A673 (cell line): ENCODE data around the gene RPL36. TPM values are rescaled to one million over a fixed set of nuclear protein-coding genes. Genes with fewer than 3 reads are reported as not detected.

ENCODE experiments used
- BruUV-seq: library from RNA; stranded (reverse); fragments of 400-500 nt; replicated peaks from 2 replicates; lab custom pipeline; 2021; lab: Mats Ljungman, UMichigan
- CTCF ChIA-PET: fragments of 300-600 bp; sonication (Branson Sonifier 250); formaldehyde crosslinking; loops from one replicate; lab custom pipeline; 2022; ENCODE audit warnings: antibody characterized with exemption; lab: Charles Lee
- POLR2A ChIA-PET: fragments of 300-600 bp; sonication (Branson Sonifier 250); formaldehyde crosslinking; loops from one replicate; lab custom pipeline; 2022; ENCODE audit warnings: antibody characterized with exemption; ENCODE audit not compliant: low non-redundant PET; lab: Charles Lee
- DNase-seq: peaks from one replicate; pipeline ENCODE4 v3.0.0-alpha.2; 2015; ENCODE audit warnings: low spot score
- H3K27ac ChIP-seq: fragments of 200-600 bp; sonication (generic); 2 replicates; pipeline ENCODE4 v1.5.1; 2016; ENCODE audit warnings: mixed run types, low read depth, mild to moderate bottlenecking, mixed read lengths, antibody characterized with exemption, low read length; ENCODE audit not compliant: poor library complexity, severe bottlenecking
- H3K27me3 ChIP-seq: fragments of 200-600 bp; sonication (generic); replicated peaks from 2 replicates; pipeline ENCODE4 v1.6.1; 2017; ENCODE audit warnings: mixed run types, low read depth, mild to moderate bottlenecking, mixed read lengths, antibody characterized with exemption, low read length; ENCODE audit not compliant: insufficient read depth, poor library complexity
- H3K36me3 ChIP-seq: fragments of 200-600 bp; sonication (generic); 2 replicates; pipeline ENCODE4 v1.6.1; 2016; ENCODE audit warnings: mixed run types, mild to moderate bottlenecking, mixed read lengths, antibody characterized with exemption, low read length; ENCODE audit not compliant: insufficient read depth, poor library complexity, severe bottlenecking
- H3K4me1 ChIP-seq: fragments of 200-600 bp; sonication (generic); 2 replicates; pipeline ENCODE4 v1.6.1; 2017; ENCODE audit warnings: mixed run types, mild to moderate bottlenecking, mixed read lengths, antibody characterized with exemption, low read length; ENCODE audit not compliant: insufficient read depth, poor library complexity, severe bottlenecking
- H3K4me3 ChIP-seq: fragments of 200-600 bp; sonication (generic); 2 replicates; pipeline ENCODE4 v1.5.1; 2016; ENCODE audit warnings: low read depth, mixed run types, mild to moderate bottlenecking, mixed read lengths, low read length; ENCODE audit not compliant: poor library complexity, severe bottlenecking
- H3K9me3 ChIP-seq: fragments of 200-600 bp; sonication (generic); 2 replicates; pipeline ENCODE4 v1.6.1; 2016; ENCODE audit warnings: mixed run types, low read depth, mild to moderate bottlenecking, mixed read lengths, antibody characterized with exemption, low read length; ENCODE audit not compliant: poor library complexity, severe bottlenecking
- CTCF ChIP-seq: fragments of 300-800, 200-600 bp; sonication (generic); conservative IDR thresholded peaks from 2 replicates; pipeline ENCODE4 v1.5.1; 2017; ENCODE audit warnings: low read depth, mild to moderate bottlenecking, antibody characterized with exemption, low read length, moderate library complexity, mixed read lengths
- EZH2 ChIP-seq: fragments of 200-600 bp; sonication (generic); IDR thresholded peaks from 2 replicates; pipeline ENCODE4 v1.6.1; 2017; ENCODE audit warnings: borderline replicate concordance, low read depth, mild to moderate bottlenecking, mixed read lengths, antibody characterized with exemption, low read length; ENCODE audit not compliant: poor library complexity, severe bottlenecking
- intact Hi-C: fragments of 100-400 bp; cut with micrococcal nuclease; formaldehyde crosslinking; loops from one replicate; pipeline ENCODE4 v1.10.0; 2022; ENCODE audit not compliant: unreplicated experiment
- total RNA-seq: library from RNA; stranded (reverse); gene quantifications from 2 replicates; pipeline ENCODE4 v1.2.3, GENCODE V29; 2021

RPL36 gene
- total RNA-seq, 1 experiment from 2014 or later, result 992 TPM

DNA sequence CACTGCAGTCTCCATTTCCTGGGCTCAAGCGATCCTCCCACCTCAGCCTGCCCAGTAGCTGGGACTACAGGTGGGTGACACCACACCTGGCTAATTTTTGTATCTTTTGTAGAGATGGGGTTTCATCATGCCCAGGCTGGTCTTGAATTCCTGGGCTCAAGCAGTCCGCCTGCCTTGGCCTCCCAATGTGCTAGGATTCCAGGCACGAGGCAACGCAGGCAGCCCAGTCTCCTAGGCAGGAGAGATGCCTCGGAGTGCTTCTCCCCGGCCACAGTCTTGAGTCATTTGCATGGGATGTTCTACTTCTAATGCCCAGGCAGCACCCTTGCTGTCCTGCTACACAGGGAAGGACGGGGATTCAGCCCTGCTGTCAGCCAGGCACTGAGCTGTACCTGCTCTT lies 18.5 kb upstream of the RPL36 start:
- BruUV-seq, result no TSS peak
- Histone ChIP-seq H3K27ac (no peak overlapping the region), H3K4me3 (no peak overlapping the region), H3K27me3 (no peaks in the 10 kb centered on the region), H3K9me3 (no peaks in the 10 kb centered on the region), H3K4me1 (no peaks in the 10 kb centered on the region), H3K36me3 (peaks cover 38% of the 10 kb centered on the region)
- intact Hi-C loops, result no loop called here
- POLR2A ChIA-PET, result no interaction called here
- CTCF ChIA-PET, result no interaction called here
- TF ChIP-seq EZH2 (no peak), CTCF (no peak)
- no peak for DNase-seq

- TF ChIP-seq EZH2 (no peak), CTCF (no peak)
- ChIA-PET CTCF (no interaction called here), POLR2A (no interaction called here)
- no peaks in the 10 kb centered on the region for H3K27me3 ChIP-seq
- BruUV-seq, result no TSS peak
- peaks cover 25% of the 10 kb centered on the region for H3K36me3 ChIP-seq
- H3K9me3 ChIP-seq, result no peaks in the 10 kb centered on the region
- no peak overlapping the region for H3K4me3 ChIP-seq
- no peak for DNase-seq
- H3K27ac ChIP-seq, result no peak overlapping the region
- intact Hi-C loops, result no loop called here
- H3K4me1 ChIP-seq, result no peaks in the 10 kb centered on the region
Observed at GRCh38 chr19:5672708-5673459, 17.2 kb upstream of the RPL36 start.

DNA sequence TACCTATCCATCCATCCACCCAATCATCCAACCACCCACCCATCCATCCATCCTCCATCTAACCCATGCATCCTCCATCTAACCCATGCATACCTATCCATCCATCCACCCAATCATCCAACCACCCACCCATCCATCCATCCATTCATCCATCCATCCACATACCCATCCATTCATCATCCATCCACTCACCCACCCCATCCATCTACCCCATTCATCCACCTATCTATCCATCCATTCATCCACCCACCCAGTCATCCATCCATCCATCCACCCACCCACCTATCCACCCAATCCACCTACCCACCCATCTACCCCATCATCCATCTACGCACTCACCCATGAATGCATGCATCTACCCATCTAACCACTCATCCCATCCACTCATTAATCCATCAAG lies 16.3 kb upstream of the RPL36 start:
- H3K4me1 ChIP-seq, result no peaks in the 10 kb centered on the region
- CTCF ChIA-PET, result no interaction called here
- no peak for TF ChIP-seq EZH2
- no peak for TF ChIP-seq CTCF
- H3K4me3 ChIP-seq, result no peak overlapping the region
- DNase-seq, result no peak
- H3K36me3 ChIP-seq, result peaks cover 17% of the 10 kb centered on the region
- POLR2A ChIA-PET, result no interaction called here
- BruUV-seq, result no TSS peak
- intact Hi-C loops, result no loop called here
- no peaks in the 10 kb centered on the region for H3K27me3 ChIP-seq
- H3K27ac ChIP-seq, result no peak overlapping the region
- no peaks in the 10 kb centered on the region for H3K9me3 ChIP-seq
